NCI-H2227 treated with DMSO at 0.1 percent for 48 hours (cell line): ENCODE data around the gene CLIP4.
A peak's percentile ranks its signal among the peaks of the same experiment; 100 is the strongest.

Experiments
- DNase-seq: peaks from one replicate; lab custom pipeline; 2025; lab: John Stamatoyannopoulos, UW

Gene CLIP4

GRCh38 chr2:29139152-29139551 is 23.9 kb downstream of the CLIP4 start:
- no peak for DNase-seq

- no peak for DNase-seq
Measured at GRCh38 chr2:29139731-29140130, 24.5 kb downstream of the CLIP4 start.

GRCh38 chr2:29143657-29144056 is 28.4 kb downstream of the CLIP4 start:
- no peak for DNase-seq

- no peak for DNase-seq
Measured at GRCh38 chr2:29146197-29146596, 31.0 kb downstream of the CLIP4 start.

GRCh38 chr2:29147963-29148362 is 32.7 kb downstream of the CLIP4 start:
- DNase-seq, result no peak

GRCh38 chr2:29154610-29155009 is 39.4 kb downstream of the CLIP4 start:
- no peak for DNase-seq

- DNase-seq, result no peak
Measured at GRCh38 chr2:29155578-29155977, 40.4 kb downstream of the CLIP4 start.

- DNase-seq, result no peak
Measured at GRCh38 chr2:29157131-29157530, 41.9 kb downstream of the CLIP4 start.

- DNase-seq, result no peak
Measured at GRCh38 chr2:29159125-29159524, 43.9 kb downstream of the CLIP4 start.

- no peak for DNase-seq
Measured at GRCh38 chr2:29160184-29160583, 45.0 kb downstream of the CLIP4 start.

- no peak for DNase-seq
Measured at GRCh38 chr2:29162204-29162928, 47.2 kb downstream of the CLIP4 start.

- no peak for DNase-seq
Measured at GRCh38 chr2:29164091-29164846, 49.1 kb downstream of the CLIP4 start.

- DNase-seq, result peak; percentile 39
Measured at GRCh38 chr2:29165362-29166241, 50.4 kb downstream of the CLIP4 start.

- DNase-seq, result no peak
Measured at GRCh38 chr2:29166242-29167039, 51.2 kb downstream of the CLIP4 start.

GRCh38 chr2:29174937-29175336 is 59.7 kb downstream of the CLIP4 start:
- DNase-seq, result no peak

GRCh38 chr2:29175338-29175737 is 60.1 kb downstream of the CLIP4 start:
- DNase-seq, result no peak

- DNase-seq, result no peak
Measured at GRCh38 chr2:29182334-29182733, 67.1 kb downstream of the CLIP4 start.

GRCh38 chr2:29182920-29183319 is 67.7 kb downstream of the CLIP4 start:
- no peak for DNase-seq

GRCh38 chr2:29184531-29184930 is 69.3 kb downstream of the CLIP4 start:
- DNase-seq, result no peak

- no peak for DNase-seq
Measured at GRCh38 chr2:29186817-29187216, 71.6 kb downstream of the CLIP4 start.

- DNase-seq, result no peak
Measured at GRCh38 chr2:29187926-29188325, 72.7 kb downstream of the CLIP4 start.

- no peak for DNase-seq
Measured at GRCh38 chr2:29189052-29189451, 73.8 kb downstream of the CLIP4 start.
